Right cardiac atrium (tissue), 5 donors: ENCODE measurements around the gene UBAC2. TPM values are rescaled to one million over a fixed set of nuclear protein-coding genes. Genes with fewer than 3 reads are reported as not detected.

ENCODE experiments used
- ATAC-seq, 2 donors: fragments of 200-7000 bp; cut with Tn5 transposase; one replicate each; pipeline versions ENCODE4 v1.8.0 to v1.9.1; 2020; ENCODE audit warnings: moderate library complexity in 2 of 2, mild to moderate bottlenecking in 1 of 2
- DNase-seq, 3 donors: peaks; one replicate each; pipeline ENCODE4 v3.0.0-alpha.2; 2020
- H3K27ac ChIP-seq: one replicate; pipeline ENCODE4 v1.5.1; 2013; ENCODE audit warnings: mild to moderate bottlenecking, low read length, control low read depth, moderate library complexity
- H3K27me3 ChIP-seq: one replicate; pipeline ENCODE4 v1.6.1; 2013; ENCODE audit not compliant: control insufficient read depth, insufficient read depth
- H3K4me1 ChIP-seq: one replicate; pipeline ENCODE4 v1.6.1; 2013; ENCODE audit warnings: low read length; ENCODE audit not compliant: control insufficient read depth, insufficient read depth
- H3K4me3 ChIP-seq: one replicate; pipeline ENCODE4 v1.5.1; 2013; ENCODE audit warnings: low read length, control low read depth
- H3K9me3 ChIP-seq: one replicate; pipeline ENCODE4 v1.6.1; 2013; ENCODE audit warnings: low read length; ENCODE audit not compliant: control insufficient read depth
- WGBS: extraction: QIAGEN DNeasy Blood & Tissue Kit; methylation state at CpG from one replicate; pipeline ENCODE4 v1.1.7; 2013; 5-methylcytosine and 5-hydroxymethylcytosine counted together
- intact Hi-C, 4 donors: fragments of 100-400 bp; cut with DNase I; formaldehyde crosslinking; loops; one replicate each; pipeline versions ENCODE4 v1.11.0 to v1.14.0; 2022 to 2023
- polyA plus RNA-seq: library from polyadenylated mRNA; stranded (reverse); fragments of 200-250 nt; gene quantifications from one replicate; pipeline ENCODE4 v1.2.3, GENCODE V29; 2013
- total RNA-seq, 4 donors: library from RNA; stranded (reverse); fragmentation: NEBNext Ultra II Directional; extraction: Animal tissue kit (Norgen Biotek cat#: 25700); gene quantifications; one replicate each; pipeline ENCODE4 v1.2.1, GENCODE V29; 2021
- donor health status: healthy with polysubstance abuse.
- donor health status: DM: no; HTN: yes; CAD: no.
- donor health status: DM: no; HTN: no; CAD: no.
- donor health status: DM: no; HTN: yes; CAD: no; lungs with severe emphysema.
- donor health status: DM: yes; HTN: yes; CAD: no.

The UBAC2 gene
- total and polyA plus RNA-seq, 5 donors, result 41.7 to 52.2 (median 47.6) TPM

- intact Hi-C loops, result no loop called here
- no peaks in the 10 kb centered on the region for H3K4me1 ChIP-seq
- H3K27me3 ChIP-seq, result no peaks in the 10 kb centered on the region
- H3K9me3 ChIP-seq, result no peaks in the 10 kb centered on the region
- ATAC-seq (no peak), DNase-seq (no peak)
- no peak overlapping the region for H3K4me3 ChIP-seq
- WGBS, result 87% methylated on average over 4 of the region's 4 CpGs
- no peak overlapping the region for H3K27ac ChIP-seq
Measured at GRCh38 chr13:99251921-99252320, 51.3 kb downstream of the UBAC2 start.

- WGBS, result 90% methylated on average over 14 of the region's 14 CpGs
- ATAC-seq (no peak), DNase-seq (no peak)
- Histone ChIP-seq H3K27ac (no peak overlapping the region), H3K4me1 (no peaks in the 10 kb centered on the region), H3K4me3 (no peak overlapping the region), H3K27me3 (no peaks in the 10 kb centered on the region), H3K9me3 (no peaks in the 10 kb centered on the region)
- intact Hi-C loops, result no loop called here
Measured at GRCh38 chr13:99254830-99255229, 54.2 kb downstream of the UBAC2 start.

- WGBS, result 75% methylated on average over 10 of the region's 10 CpGs
- Histone ChIP-seq H3K27ac (no peak overlapping the region), H3K27me3 (no peaks in the 10 kb centered on the region), H3K4me3 (no peak overlapping the region), H3K9me3 (no peaks in the 10 kb centered on the region), H3K4me1 (no peaks in the 10 kb centered on the region)
- DNase-seq (no peak), ATAC-seq (no peak)
- intact Hi-C loops, result no loop called here
Measured at GRCh38 chr13:99255271-99255670, 54.6 kb downstream of the UBAC2 start.

- ATAC-seq (no peak), DNase-seq (no peak)
- intact Hi-C loops, result no loop called here
- Histone ChIP-seq H3K27ac (no peak overlapping the region), H3K27me3 (no peaks in the 10 kb centered on the region), H3K4me3 (no peak overlapping the region), H3K4me1 (no peaks in the 10 kb centered on the region), H3K9me3 (no peaks in the 10 kb centered on the region)
- 88% methylated on average over 2 of the region's 2 CpGs for WGBS
Measured at GRCh38 chr13:99256283-99256682, 55.6 kb downstream of the UBAC2 start.

- Histone ChIP-seq H3K4me3 (no peak overlapping the region), H3K27ac (no peak overlapping the region), H3K9me3 (no peaks in the 10 kb centered on the region), H3K27me3 (no peaks in the 10 kb centered on the region), H3K4me1 (no peaks in the 10 kb centered on the region)
- WGBS, result 67% methylated on average over 3 of the region's 3 CpGs
- intact Hi-C loops, result no loop called here
- no peak for DNase-seq
- ATAC-seq, result peak in 1 of 2 donors; percentile 22
Measured at GRCh38 chr13:99256709-99257108, 56.1 kb downstream of the UBAC2 start.

- intact Hi-C loops, result no loop called here
- ATAC-seq, result no peak
- H3K9me3 ChIP-seq, result no peaks in the 10 kb centered on the region
- no peak overlapping the region for H3K4me3 ChIP-seq
- WGBS, result 86% methylated on average over 2 of the region's 2 CpGs
- DNase-seq, result no peak
- no peaks in the 10 kb centered on the region for H3K27me3 ChIP-seq
- H3K27ac ChIP-seq, result no peak overlapping the region
- no peaks in the 10 kb centered on the region for H3K4me1 ChIP-seq
Measured at GRCh38 chr13:99257291-99257690, 56.6 kb downstream of the UBAC2 start.

- WGBS, result 72% methylated on average over 4 of the region's 4 CpGs
- H3K4me3 ChIP-seq, result no peak within 1 kb of the TSS
- H3K4me1 ChIP-seq, result no peaks in the 10 kb centered on the region
- H3K27ac ChIP-seq, result no peak within 1 kb of the TSS
- DNase-seq (no peak), ATAC-seq (no peak)
- H3K27me3 ChIP-seq, result no peaks in the 10 kb centered on the region
- no peaks in the 10 kb centered on the region for H3K9me3 ChIP-seq
- intact Hi-C loops, result no loop called here
Measured at GRCh38 chr13:99258210-99258860, 57.7 kb downstream of the UBAC2 start, which contains the start of gene GPR18. GPR18 (minus strand) TSS chr13:99258379; CDS start chr13:99255872, 2,507 bp downstream.

GRCh38 chr13:99258946-99259345 is 58.3 kb downstream of the UBAC2 start:
- H3K27me3 ChIP-seq, result no peaks in the 10 kb centered on the region
- no peak overlapping the region for H3K27ac ChIP-seq

GRCh38 chr13:99260216-99260615 is 59.6 kb downstream of the UBAC2 start:
- 92% methylated on average over 5 of the region's 5 CpGs for WGBS
- ATAC-seq (no peak), DNase-seq (no peak)
- H3K27ac ChIP-seq, result no peak overlapping the region
- H3K4me3 ChIP-seq, result no peak overlapping the region
- H3K9me3 ChIP-seq, result no peaks in the 10 kb centered on the region
- intact Hi-C loops, result loop anchor here in 1 of 4 donors (5.0 kb wide), 1 partner anchor 83 kb away; no protein-coding TSS in a partner anchor
- H3K27me3 ChIP-seq, result no peaks in the 10 kb centered on the region
- H3K4me1 ChIP-seq, result peaks cover 2% of the 10 kb centered on the region

More at GRCh38 chr13:99258946-99259345, 58.3 kb downstream of the UBAC2 start:
- Histone ChIP-seq H3K9me3 (no peaks in the 10 kb centered on the region), H3K4me1 (peaks cover 1% of the 10 kb centered on the region), H3K4me3 (no peak overlapping the region)
- no peak for ATAC-seq
- no peak for DNase-seq
- intact Hi-C loops, result no loop called here
- 71% methylated on average over 3 of the region's 3 CpGs for WGBS

- Histone ChIP-seq H3K9me3 (no peaks in the 10 kb centered on the region), H3K4me3 (no peak overlapping the region), H3K4me1 (peaks cover 2% of the 10 kb centered on the region), H3K27me3 (no peaks in the 10 kb centered on the region), H3K27ac (no peak overlapping the region)
- ATAC-seq, result no peak
- 93% methylated on average over 1 of the region's 1 CpG for WGBS
- intact Hi-C loops, result loop anchor here in 1 of 4 donors (5.0 kb wide), 1 partner anchor 84 kb away; no protein-coding TSS in a partner anchor
- DNase-seq, result peak in 1 of 3 donors; percentile 29
Measured at GRCh38 chr13:99261059-99261458, 60.4 kb downstream of the UBAC2 start.

GRCh38 chr13:99263126-99263785 is 62.6 kb downstream of the UBAC2 start:
- H3K27ac ChIP-seq, result no peak overlapping the region
- ATAC-seq, result no peak

More at GRCh38 chr13:99263126-99263785, 62.6 kb downstream of the UBAC2 start:
- intact Hi-C loops, result loop anchor here in 1 of 4 donors (5.0 kb wide), 1 partner anchor 86 kb away; no protein-coding TSS in a partner anchor
- Histone ChIP-seq H3K27me3 (no peaks in the 10 kb centered on the region), H3K4me3 (no peak overlapping the region), H3K4me1 (peaks cover 2% of the 10 kb centered on the region), H3K9me3 (no peaks in the 10 kb centered on the region)
- 85% methylated on average over 7 of the region's 7 CpGs for WGBS
- DNase-seq, result no peak
